Brain microvascular endothelial cell (primary cell): Measurements from ENCODE around the gene STAG3.
"Not testable (repeated sequence)": the region's sequence is repeated elsewhere in the genome, so short reads cannot be mapped to it uniquely, and the experiment has no call there.

Experiments
- DNase-seq: peaks from one replicate; pipeline ENCODE4 v3.0.0-alpha.2; 2020
- H3K27ac ChIP-seq: fragments of 250-450 bp; sonication (Bioruptor Pico); 2 replicates; pipeline ENCODE4 v1.5.1; 2020; ENCODE audit warnings: mild to moderate bottlenecking, moderate library complexity
- H3K27me3 ChIP-seq: fragments of 250-450 bp; sonication (Bioruptor Pico); replicated peaks from 2 replicates; pipeline ENCODE4 v1.5.1; 2020; ENCODE audit warnings: mild to moderate bottlenecking
- H3K36me3 ChIP-seq: fragments of 250-450 bp; sonication (Bioruptor Pico); replicated peaks from 2 replicates; pipeline ENCODE4 v1.5.1; 2020; ENCODE audit warnings: mild to moderate bottlenecking
- H3K4me3 ChIP-seq: 2 replicates; pipeline ENCODE4 v1.5.1; 2011; ENCODE audit warnings: low read depth, mild to moderate bottlenecking, control low read depth, low read length, moderate library complexity
- in situ Hi-C: cut with HindIII; loops from 2 replicates; pipeline ENCODE4 v1.10.0; 2017; ENCODE audit warnings: low sequenced_read_pairs, low pct_ligation_motif_present
- TF ChIP-seq, protein P1 (sequence below): IDR thresholded peaks from 2 replicates; pipeline ENCODE4 v1.5.1; 2011; ENCODE audit warnings: low read depth, mild to moderate bottlenecking, moderate library complexity, low read length, control low read depth, inconsistent platforms; ENCODE audit errors: missing control alignments

STAG3 gene

DNA sequence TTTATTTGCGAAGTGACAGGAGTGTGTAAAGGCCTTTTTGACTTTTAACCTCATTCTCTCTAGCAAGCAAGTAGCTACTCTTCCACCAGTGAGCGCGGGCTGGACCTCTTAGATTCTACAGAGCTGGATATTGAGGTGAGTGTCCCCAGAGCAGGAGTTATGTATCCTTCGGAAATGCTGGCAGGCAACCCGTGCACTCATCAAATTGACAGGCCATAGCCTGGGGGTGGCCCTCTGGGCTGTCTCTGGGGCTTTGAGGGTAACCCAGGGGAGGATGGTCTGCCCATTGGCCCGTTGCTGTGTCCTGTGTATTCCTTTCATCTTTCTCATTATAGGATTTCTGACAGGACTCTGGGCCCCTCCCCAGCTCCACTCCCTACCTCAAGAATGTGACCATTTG lies 36.0 kb downstream of the STAG3 start:
- TF ChIP-seq, protein P1, sequence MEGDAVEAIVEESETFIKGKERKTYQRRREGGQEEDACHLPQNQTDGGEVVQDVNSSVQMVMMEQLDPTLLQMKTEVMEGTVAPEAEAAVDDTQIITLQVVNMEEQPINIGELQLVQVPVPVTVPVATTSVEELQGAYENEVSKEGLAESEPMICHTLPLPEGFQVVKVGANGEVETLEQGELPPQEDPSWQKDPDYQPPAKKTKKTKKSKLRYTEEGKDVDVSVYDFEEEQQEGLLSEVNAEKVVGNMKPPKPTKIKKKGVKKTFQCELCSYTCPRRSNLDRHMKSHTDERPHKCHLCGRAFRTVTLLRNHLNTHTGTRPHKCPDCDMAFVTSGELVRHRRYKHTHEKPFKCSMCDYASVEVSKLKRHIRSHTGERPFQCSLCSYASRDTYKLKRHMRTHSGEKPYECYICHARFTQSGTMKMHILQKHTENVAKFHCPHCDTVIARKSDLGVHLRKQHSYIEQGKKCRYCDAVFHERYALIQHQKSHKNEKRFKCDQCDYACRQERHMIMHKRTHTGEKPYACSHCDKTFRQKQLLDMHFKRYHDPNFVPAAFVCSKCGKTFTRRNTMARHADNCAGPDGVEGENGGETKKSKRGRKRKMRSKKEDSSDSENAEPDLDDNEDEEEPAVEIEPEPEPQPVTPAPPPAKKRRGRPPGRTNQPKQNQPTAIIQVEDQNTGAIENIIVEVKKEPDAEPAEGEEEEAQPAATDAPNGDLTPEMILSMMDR = no peak
- Histone ChIP-seq H3K27me3 (peaks cover 2% of the 10 kb centered on the region), H3K4me3 (no peak overlapping the region), H3K36me3 (no peaks in the 10 kb centered on the region), H3K27ac (no peak overlapping the region)
- in situ Hi-C loops = no loop called here
- DNase-seq = no peak

DNA sequence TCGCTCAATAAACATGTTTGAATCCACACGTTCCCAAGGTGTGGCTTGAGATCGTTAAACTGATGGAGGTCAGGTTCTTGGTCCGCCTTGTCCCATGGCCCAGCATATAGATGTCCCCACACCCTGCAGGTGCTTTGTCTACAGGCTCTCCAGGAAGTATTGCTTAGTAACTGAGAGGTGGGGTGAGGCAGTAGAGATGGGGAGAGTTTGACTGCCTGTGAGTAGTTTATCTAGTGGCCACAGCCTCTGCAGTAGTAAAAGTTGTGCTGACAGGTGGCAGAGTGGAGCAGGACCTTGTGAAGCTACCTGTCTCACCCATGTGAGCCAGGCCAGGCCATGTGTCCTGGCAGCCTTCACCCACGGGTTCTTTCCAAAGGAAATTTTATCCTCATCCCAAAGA lies 36.6 kb downstream of the STAG3 start:
- in situ Hi-C loops, H3K27me3 ChIP-seq, H3K36me3 ChIP-seq, H3K4me3 ChIP-seq, H3K27ac ChIP-seq, DNase-seq: not testable (repeated sequence)

DNA sequence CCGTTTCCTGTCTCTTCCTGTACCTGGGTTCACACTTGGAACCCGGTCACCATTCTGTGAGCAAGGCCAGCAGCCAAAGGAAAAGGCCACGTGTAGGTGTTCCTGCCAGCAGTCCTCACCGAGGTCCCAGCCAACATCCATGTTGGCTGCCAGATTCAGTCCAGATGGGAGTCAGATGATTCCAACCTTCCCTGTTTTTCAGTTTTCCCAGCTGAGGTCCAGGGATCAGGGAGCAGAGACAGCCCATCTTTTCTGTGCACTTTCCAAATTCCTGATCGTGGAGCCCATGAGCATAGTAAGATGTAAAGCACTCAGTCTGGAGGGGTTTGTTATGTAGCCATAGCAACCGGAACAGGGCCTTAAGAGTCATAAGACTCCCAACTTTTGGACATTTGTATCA lies 38.2 kb downstream of the STAG3 start:
- Histone ChIP-seq H3K27ac (no peak overlapping the region), H3K36me3 (no peaks in the 10 kb centered on the region), H3K27me3 (no peaks in the 10 kb centered on the region), H3K4me3 (no peak overlapping the region)
- DNase-seq = no peak
- in situ Hi-C loops = no loop called here
- TF ChIP-seq, protein P1 = no peak

DNA sequence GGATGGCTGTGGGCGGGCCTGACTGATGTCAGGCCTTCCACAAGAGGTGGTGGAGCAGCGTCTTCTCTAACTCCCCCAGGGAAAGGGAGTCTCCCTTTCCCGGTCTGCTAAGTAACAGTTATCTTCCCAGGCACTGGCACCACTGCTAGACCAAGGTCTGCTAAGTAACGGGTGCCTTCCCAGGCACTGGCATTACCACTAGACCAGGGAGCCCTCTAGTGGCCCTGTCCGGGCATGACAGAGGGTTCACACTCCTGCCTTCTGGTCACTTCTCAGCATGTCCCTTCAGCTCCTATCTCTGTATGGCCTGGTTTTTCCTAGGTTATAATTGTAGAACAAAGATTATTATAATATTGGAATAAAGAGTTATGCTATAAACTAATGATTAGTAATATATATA lies 40.2 kb downstream of the STAG3 start:
- DNase-seq = peak; percentile 81
- H3K27me3 ChIP-seq, H3K27ac ChIP-seq, H3K36me3 ChIP-seq, in situ Hi-C loops, H3K4me3 ChIP-seq: not testable (repeated sequence)
- TF ChIP-seq, protein P1 = peak; percentile 57

DNA sequence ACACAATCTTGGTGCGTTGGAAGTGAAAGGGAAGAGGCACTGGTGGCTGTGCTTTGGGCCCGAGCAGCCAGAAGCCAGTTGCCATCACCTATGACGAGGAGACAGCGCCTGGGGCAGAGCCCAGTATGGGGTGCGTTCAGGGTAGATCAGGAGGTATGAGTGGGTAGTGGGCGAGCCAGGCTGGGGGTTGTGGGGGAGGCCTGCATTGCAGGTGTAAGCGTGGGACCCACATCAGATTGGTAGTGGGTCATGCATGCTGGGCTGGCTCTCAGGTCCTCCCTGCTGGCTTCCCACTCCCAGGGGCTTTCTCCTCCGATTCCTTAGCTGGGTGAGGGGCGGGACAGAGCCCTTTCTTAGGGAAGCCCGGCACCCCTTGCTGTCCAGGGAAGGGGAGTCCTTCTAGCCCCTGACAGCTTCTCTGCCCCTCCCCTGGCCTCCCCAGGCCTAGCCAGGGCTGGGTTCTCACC lies 41.6 kb downstream of the STAG3 start:
- Histone ChIP-seq H3K36me3 (no peaks in the 10 kb centered on the region), H3K27ac (no peak overlapping the region), H3K27me3 (no peaks in the 10 kb centered on the region), H3K4me3 (no peak overlapping the region)
- no peak for DNase-seq
- in situ Hi-C loops = no loop called here
- TF ChIP-seq, protein P1 = no peak

DNA sequence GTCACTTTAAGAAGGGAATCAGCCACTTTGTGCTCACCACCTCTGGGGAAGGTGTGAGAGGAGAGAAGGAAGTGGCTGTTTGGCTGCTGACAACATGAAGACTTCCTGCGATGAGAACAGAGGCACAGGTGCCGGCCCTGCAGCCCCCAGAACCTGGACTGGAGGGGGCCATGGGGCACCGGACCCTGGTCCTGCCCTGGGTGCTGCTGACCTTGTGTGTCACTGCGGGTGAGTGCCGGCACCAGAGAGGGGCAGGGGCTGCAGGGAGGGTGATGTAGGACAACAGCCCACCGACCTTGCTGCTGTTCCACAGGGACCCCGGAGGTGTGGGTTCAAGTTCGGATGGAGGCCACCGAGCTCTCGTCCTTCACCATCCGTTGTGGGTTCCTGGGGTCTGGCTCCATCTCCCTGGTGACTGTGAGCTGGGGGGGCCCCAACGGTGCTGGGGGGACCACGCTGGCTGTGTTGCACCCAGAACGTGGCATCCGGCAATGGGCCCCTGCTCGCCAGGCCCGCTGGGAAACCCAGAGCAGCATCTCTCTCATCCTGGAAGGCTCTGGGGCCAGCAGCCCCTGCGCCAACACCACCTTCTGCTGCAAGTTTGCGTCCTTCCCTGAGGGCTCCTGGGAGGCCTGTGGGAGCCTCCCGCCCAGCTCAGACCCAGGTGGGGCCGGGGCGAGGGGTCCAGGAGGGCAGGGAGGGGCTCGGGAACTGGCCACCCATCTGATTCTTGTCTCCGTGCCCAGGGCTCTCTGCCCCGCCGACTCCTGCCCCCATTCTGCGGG lies 42.3 kb downstream of the STAG3 start, which contains the start of gene PVRIG:
TSS of gene PVRIG (plus strand) at position 149 of the 785 bp plus-strand sequence. CDS start at position 171, 22 bp downstream.
- in situ Hi-C loops, H3K4me3 ChIP-seq, H3K36me3 ChIP-seq, H3K27me3 ChIP-seq, H3K27ac ChIP-seq, DNase-seq: not testable (repeated sequence)
